KMS-11 (cell line): Measurements from ENCODE around the gene PDE4D.
"Not testable (repeated sequence)": the region's sequence is repeated elsewhere in the genome, so short reads cannot be mapped to it uniquely, and the experiment has no call there.

Source experiments
- H2AFZ ChIP-seq: fragments of 200-600 bp; sonication (generic); 2 replicates; pipeline ENCODE4 v1.6.1; 2016; ENCODE audit warnings: antibody characterized with exemption, mixed run types, low read depth
- H3K27ac ChIP-seq: fragments of 200-600 bp; sonication (generic); 2 replicates; pipeline ENCODE4 v1.6.1; 2016; ENCODE audit warnings: mild to moderate bottlenecking, mixed run types
- H3K27me3 ChIP-seq: fragments of 200-600 bp; sonication (generic); 2 replicates; pipeline ENCODE4 v1.6.1; 2017; ENCODE audit warnings: mild to moderate bottlenecking, low read depth, mixed run types, moderate library complexity; ENCODE audit not compliant: insufficient read depth
- H3K36me3 ChIP-seq: fragments of 200-600 bp; sonication (generic); 2 replicates; pipeline ENCODE4 v1.6.1; 2017; ENCODE audit warnings: mild to moderate bottlenecking, mixed run types; ENCODE audit not compliant: insufficient read depth
- H3K4me1 ChIP-seq: fragments of 200-600 bp; sonication (generic); 2 replicates; pipeline ENCODE4 v1.6.1; 2016; ENCODE audit warnings: mild to moderate bottlenecking, low read depth, mixed run types; ENCODE audit not compliant: poor library complexity, severe bottlenecking
- H3K4me2 ChIP-seq: fragments of 200-600 bp; sonication (generic); 2 replicates; pipeline ENCODE4 v1.7.0; 2016; ENCODE audit warnings: mild to moderate bottlenecking, mixed run types
- H3K4me3 ChIP-seq: fragments of 200-600 bp; sonication (generic); IDR thresholded peaks from 2 replicates; pipeline ENCODE4 v1.6.1; 2017; ENCODE audit warnings: low read depth, low read length, mixed read lengths; ENCODE audit not compliant: insufficient read depth
- H3K79me2 ChIP-seq: fragments of 200-600 bp; sonication (generic); 2 replicates; pipeline ENCODE4 v1.6.1; 2016; ENCODE audit warnings: low read depth, mixed run types; ENCODE audit not compliant: insufficient read depth
- H3K9ac ChIP-seq: fragments of 200-600 bp; sonication (generic); 2 replicates; pipeline ENCODE4 v1.6.1; 2016; ENCODE audit warnings: mild to moderate bottlenecking, mixed run types
- H4K20me1 ChIP-seq: fragments of 200-600 bp; sonication (generic); 2 replicates; pipeline ENCODE4 v1.6.1; 2016; ENCODE audit warnings: mild to moderate bottlenecking, mixed run types; ENCODE audit not compliant: insufficient read depth
- CTCF ChIP-seq: fragments of 200-600 bp; sonication (generic); conservative IDR thresholded peaks from 2 replicates; pipeline ENCODE4 v1.6.1; 2017; ENCODE audit warnings: low read depth, mild to moderate bottlenecking, antibody characterized with exemption, low read length, moderate library complexity, mixed read lengths

The PDE4D gene

DNA sequence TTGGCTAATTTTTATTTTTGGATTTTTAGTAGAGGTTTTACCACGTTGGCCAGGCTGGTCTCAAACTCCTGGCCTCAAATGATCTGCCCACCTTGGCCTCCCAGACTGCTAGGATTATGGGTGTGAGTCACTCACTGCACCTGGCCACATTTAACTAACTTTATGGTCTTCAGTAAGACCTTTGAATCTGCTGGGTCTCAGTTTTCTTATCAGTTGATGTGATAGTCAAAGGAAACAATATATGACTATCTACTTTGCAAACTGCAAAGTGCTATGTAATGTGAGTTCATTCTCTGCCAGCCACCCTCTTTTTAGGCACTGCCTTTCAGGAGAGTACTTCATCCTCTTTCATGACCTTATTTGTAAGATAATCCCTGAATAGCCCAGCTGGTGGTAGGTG, 474.7 kb downstream of the PDE4D start:
- no peak overlapping the region for H3K27ac ChIP-seq
- no peak overlapping the region for H2AFZ ChIP-seq
- no peaks in the 10 kb centered on the region for H3K36me3 ChIP-seq
- no peaks in the 10 kb centered on the region for H3K27me3 ChIP-seq
- no peak overlapping the region for H3K4me2 ChIP-seq
- H3K9ac ChIP-seq = no peak overlapping the region
- no peak for TF ChIP-seq CTCF
- no peaks in the 10 kb centered on the region for H3K4me1 ChIP-seq
- H4K20me1 ChIP-seq = no peaks in the 10 kb centered on the region
- H3K4me3 ChIP-seq = no peak overlapping the region
- no peaks in the 10 kb centered on the region for H3K79me2 ChIP-seq

- no peaks in the 10 kb centered on the region for H3K4me1 ChIP-seq
- TF ChIP-seq CTCF = no peak
- no peak overlapping the region for H3K4me3 ChIP-seq
- no peaks in the 10 kb centered on the region for H3K79me2 ChIP-seq
- no peak overlapping the region for H2AFZ ChIP-seq
- H4K20me1 ChIP-seq = no peaks in the 10 kb centered on the region
- H3K27ac ChIP-seq = no peak overlapping the region
- H3K27me3 ChIP-seq = no peaks in the 10 kb centered on the region
- no peaks in the 10 kb centered on the region for H3K36me3 ChIP-seq
- H3K4me2 ChIP-seq = no peak overlapping the region
- H3K9ac ChIP-seq = no peak overlapping the region
These were observed 477.1 kb downstream of the PDE4D start for GRCh38 chr5:59416451-59416850.

DNA sequence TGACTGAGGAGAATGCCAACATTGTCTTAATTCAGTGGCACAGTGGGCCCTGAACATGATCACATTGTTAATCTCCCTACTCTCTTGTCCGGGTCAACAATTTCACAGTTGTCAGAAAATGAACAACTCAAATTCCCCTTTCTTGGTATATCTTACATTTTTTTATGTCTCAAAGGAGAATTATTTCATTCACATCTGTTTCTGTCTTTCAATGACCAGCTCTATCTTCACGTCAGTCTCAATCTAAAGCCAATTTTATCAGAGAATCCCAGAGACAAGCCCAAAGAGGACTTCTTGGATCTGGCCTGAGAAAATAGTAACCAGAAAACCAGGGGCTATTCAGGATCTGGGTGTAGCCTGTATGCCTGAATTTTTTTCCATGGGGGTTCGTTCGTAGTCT, 477.5 kb downstream of the PDE4D start:
- no peak for TF ChIP-seq CTCF
- Histone ChIP-seq H3K27me3 (no peaks in the 10 kb centered on the region), H2AFZ (no peak overlapping the region), H3K27ac (no peak overlapping the region), H3K4me3 (no peak overlapping the region), H4K20me1 (no peaks in the 10 kb centered on the region), H3K4me2 (no peak overlapping the region), H3K4me1 (no peaks in the 10 kb centered on the region), H3K79me2 (no peaks in the 10 kb centered on the region), H3K36me3 (no peaks in the 10 kb centered on the region), H3K9ac (no peak overlapping the region)

- H3K9ac ChIP-seq = no peak overlapping the region
- H3K27me3 ChIP-seq = no peaks in the 10 kb centered on the region
- H3K4me2 ChIP-seq = no peak overlapping the region
- no peaks in the 10 kb centered on the region for H3K4me1 ChIP-seq
- H3K27ac ChIP-seq = no peak overlapping the region
- TF ChIP-seq CTCF = no peak
- H3K4me3 ChIP-seq = no peak overlapping the region
- H2AFZ ChIP-seq = no peak overlapping the region
- H3K79me2 ChIP-seq = no peaks in the 10 kb centered on the region
- H3K36me3 ChIP-seq = no peaks in the 10 kb centered on the region
- no peaks in the 10 kb centered on the region for H4K20me1 ChIP-seq
These were observed 481.1 kb downstream of the PDE4D start for GRCh38 chr5:59412428-59412827.

GRCh38 chr5:59408997-59409396, 484.5 kb downstream of the PDE4D start:
- not testable (repeated sequence) for H3K4me2 ChIP-seq, H3K79me2 ChIP-seq, H3K4me1 ChIP-seq, H3K4me3 ChIP-seq, H4K20me1 ChIP-seq, H3K27ac ChIP-seq, H3K27me3 ChIP-seq, H2AFZ ChIP-seq, H3K9ac ChIP-seq, H3K36me3 ChIP-seq
